PC-9 (cell line): ENCODE results near the gene PSMC4.

Experiments used
- CTCF ChIP-seq: fragments of 200-600 bp; sonication (generic); conservative IDR thresholded peaks from 2 replicates; pipeline ENCODE4 v1.6.1; 2017; ENCODE audit warnings: mixed run types, antibody characterized with exemption, mild to moderate bottlenecking, moderate library complexity
- EZH2 ChIP-seq: fragments of 200-600 bp; sonication (generic); IDR thresholded peaks from 2 replicates; pipeline ENCODE4 v1.8.0; 2017; ENCODE audit warnings: antibody characterized with exemption, low read depth

DNA sequence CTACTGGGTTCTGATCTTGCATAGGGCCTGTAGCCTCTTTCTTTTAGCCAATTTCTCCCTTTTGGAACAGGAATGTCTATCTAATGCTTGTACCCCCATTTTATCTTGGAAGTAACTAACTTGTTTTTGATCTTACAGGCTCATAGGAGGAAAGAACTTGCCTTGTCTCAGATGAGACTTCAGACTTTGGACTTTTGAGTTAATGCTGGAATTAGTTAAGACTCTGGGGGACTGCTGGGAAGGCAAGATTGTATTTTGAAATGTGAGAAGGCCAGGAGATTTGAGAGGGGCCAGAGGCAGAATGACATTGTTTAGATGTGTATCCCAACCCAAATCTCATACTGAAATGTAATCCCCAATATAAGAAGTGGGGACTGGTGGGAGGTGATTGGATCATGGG is 23.4 kb downstream of the PSMC4 start:
- TF ChIP-seq CTCF: no peak
- TF ChIP-seq EZH2: no peak
